ENCODE results near the gene RIMOC1.

Gene RIMOC1

GRCh38 chr5:41906151-41906550 is 2.0 kb downstream of the RIMOC1 start:
- no peak overlapping the region for H3K4me3 ChIP-seq (ENCODE audit: low read length)
- H3K9me3 ChIP-seq (ENCODE audit: low read length) = no peaks in the 10 kb centered on the region
- no peak overlapping the region for H2AFZ ChIP-seq (ENCODE audit: low read depth, low read length)
- peaks cover 46% of the 10 kb centered on the region for H3K36me3 ChIP-seq (ENCODE audit: insufficient read depth, low read length)
- peaks cover 24% of the 10 kb centered on the region for H3K4me1 ChIP-seq (ENCODE audit: insufficient read depth, low read length)
- H3K27me3 ChIP-seq (ENCODE audit: insufficient read depth, low read length) = no peaks in the 10 kb centered on the region

- H3K36me3 ChIP-seq (ENCODE audit: insufficient read depth, low read length) = peaks cover 68% of the 10 kb centered on the region
- no peak overlapping the region for H3K4me3 ChIP-seq (ENCODE audit: low read length)
These were observed 4.4 kb downstream of the RIMOC1 start for GRCh38 chr5:41908374-41909079.

GRCh38 chr5:41918105-41918504 is 14.0 kb downstream of the RIMOC1 start:
- Histone ChIP-seq H3K4me1 (ENCODE audit: insufficient read depth, low read length) (no peaks in the 10 kb centered on the region), H2AFZ (ENCODE audit: low read depth, low read length) (no peak overlapping the region), H3K9me3 (ENCODE audit: low read length) (no peaks in the 10 kb centered on the region), H3K36me3 (ENCODE audit: insufficient read depth, low read length) (peaks cover 72% of the 10 kb centered on the region), H3K4me3 (ENCODE audit: low read length) (no peak overlapping the region), H3K27me3 (ENCODE audit: insufficient read depth, low read length) (no peaks in the 10 kb centered on the region)

More at GRCh38 chr5:41908374-41909079, 4.4 kb downstream of the RIMOC1 start:
- no peak overlapping the region for H2AFZ ChIP-seq (ENCODE audit: low read depth, low read length)
- no peaks in the 10 kb centered on the region for H3K9me3 ChIP-seq (ENCODE audit: low read length)
- no peaks in the 10 kb centered on the region for H3K27me3 ChIP-seq (ENCODE audit: insufficient read depth, low read length)
- H3K4me1 ChIP-seq (ENCODE audit: insufficient read depth, low read length) = peaks cover 21% of the 10 kb centered on the region

- Histone ChIP-seq H3K27me3 (ENCODE audit: insufficient read depth, low read length) (no peaks in the 10 kb centered on the region), H3K4me3 (ENCODE audit: low read length) (no peak overlapping the region), H2AFZ (ENCODE audit: low read depth, low read length) (no peak overlapping the region), H3K36me3 (ENCODE audit: insufficient read depth, low read length) (peaks cover 47% of the 10 kb centered on the region), H3K9me3 (ENCODE audit: low read length) (peaks cover 3% of the 10 kb centered on the region), H3K4me1 (ENCODE audit: insufficient read depth, low read length) (no peaks in the 10 kb centered on the region)
These were observed 17.0 kb downstream of the RIMOC1 start for GRCh38 chr5:41921166-41921565.

- H2AFZ ChIP-seq (ENCODE audit: low read depth, low read length) = no peak overlapping the region
- no peaks in the 10 kb centered on the region for H3K4me1 ChIP-seq (ENCODE audit: insufficient read depth, low read length)
- peaks cover 41% of the 10 kb centered on the region for H3K36me3 ChIP-seq (ENCODE audit: insufficient read depth, low read length)
- H3K27me3 ChIP-seq (ENCODE audit: insufficient read depth, low read length) = no peaks in the 10 kb centered on the region
- H3K4me3 ChIP-seq (ENCODE audit: low read length) = no peak overlapping the region
- peaks cover 3% of the 10 kb centered on the region for H3K9me3 ChIP-seq (ENCODE audit: low read length)
These were observed 17.7 kb downstream of the RIMOC1 start for GRCh38 chr5:41921874-41922273.

- no peak overlapping the region for H2AFZ ChIP-seq (ENCODE audit: low read depth, low read length)
- H3K27me3 ChIP-seq (ENCODE audit: insufficient read depth, low read length) = no peaks in the 10 kb centered on the region
- peaks cover 17% of the 10 kb centered on the region for H3K36me3 ChIP-seq (ENCODE audit: insufficient read depth, low read length)
- peaks cover 3% of the 10 kb centered on the region for H3K9me3 ChIP-seq (ENCODE audit: low read length)
- H3K4me3 ChIP-seq (ENCODE audit: low read length) = no peak overlapping the region
- no peaks in the 10 kb centered on the region for H3K4me1 ChIP-seq (ENCODE audit: insufficient read depth, low read length)
These were observed 20.4 kb downstream of the RIMOC1 start for GRCh38 chr5:41924526-41924871.

GRCh38 chr5:41924872-41925554 is 20.9 kb downstream of the RIMOC1 start, which contains the start of gene FBXO4:
Gene FBXO4, plus strand, starts transcription at chr5:41925281. Its CDS starts 29 bp downstream, at chr5:41925310.
- H3K36me3 ChIP-seq (ENCODE audit: insufficient read depth, low read length) = peaks cover 12% of the 10 kb centered on the region
- no peak within 1 kb of the TSS for H3K4me3 ChIP-seq (ENCODE audit: low read length)
- no peak within 1 kb of the TSS for H2AFZ ChIP-seq (ENCODE audit: low read depth, low read length)
- H3K4me1 ChIP-seq (ENCODE audit: insufficient read depth, low read length) = no peaks in the 10 kb centered on the region
- H3K27me3 ChIP-seq (ENCODE audit: insufficient read depth, low read length) = no peaks in the 10 kb centered on the region
- peaks cover 3% of the 10 kb centered on the region for H3K9me3 ChIP-seq (ENCODE audit: low read length)

- H3K9me3 ChIP-seq (ENCODE audit: low read length) = peaks cover 3% of the 10 kb centered on the region
- H3K4me1 ChIP-seq (ENCODE audit: insufficient read depth, low read length) = no peaks in the 10 kb centered on the region
These were observed 21.4 kb downstream of the RIMOC1 start for GRCh38 chr5:41925555-41925951.

GRCh38 chr5:41927604-41928003 is 23.5 kb downstream of the RIMOC1 start:
- Histone ChIP-seq H3K9me3 (ENCODE audit: low read length) (peaks cover 3% of the 10 kb centered on the region), H3K4me1 (ENCODE audit: insufficient read depth, low read length) (no peaks in the 10 kb centered on the region), H3K27me3 (ENCODE audit: insufficient read depth, low read length) (no peaks in the 10 kb centered on the region), H3K36me3 (ENCODE audit: insufficient read depth, low read length) (no peaks in the 10 kb centered on the region), H3K4me3 (ENCODE audit: low read length) (no peak overlapping the region), H2AFZ (ENCODE audit: low read depth, low read length) (no peak overlapping the region)

More at GRCh38 chr5:41925555-41925951, 21.4 kb downstream of the RIMOC1 start:
- no peaks in the 10 kb centered on the region for H3K27me3 ChIP-seq (ENCODE audit: insufficient read depth, low read length)
- no peak overlapping the region for H2AFZ ChIP-seq (ENCODE audit: low read depth, low read length)
- H3K36me3 ChIP-seq (ENCODE audit: insufficient read depth, low read length) = peaks cover 7% of the 10 kb centered on the region
- no peak overlapping the region for H3K4me3 ChIP-seq (ENCODE audit: low read length)

GRCh38 chr5:41929035-41929434 is 24.9 kb downstream of the RIMOC1 start:
- Histone ChIP-seq H3K4me1 (ENCODE audit: insufficient read depth, low read length) (no peaks in the 10 kb centered on the region), H3K9me3 (ENCODE audit: low read length) (peaks cover 3% of the 10 kb centered on the region), H3K4me3 (ENCODE audit: low read length) (no peak overlapping the region), H2AFZ (ENCODE audit: low read depth, low read length) (no peak overlapping the region), H3K36me3 (ENCODE audit: insufficient read depth, low read length) (no peaks in the 10 kb centered on the region), H3K27me3 (ENCODE audit: insufficient read depth, low read length) (no peaks in the 10 kb centered on the region)

GRCh38 chr5:41932770-41933169 is 28.6 kb downstream of the RIMOC1 start:
- no peak overlapping the region for H2AFZ ChIP-seq (ENCODE audit: low read depth, low read length)
- H3K36me3 ChIP-seq (ENCODE audit: insufficient read depth, low read length) = no peaks in the 10 kb centered on the region
- H3K27me3 ChIP-seq (ENCODE audit: insufficient read depth, low read length) = no peaks in the 10 kb centered on the region
- no peaks in the 10 kb centered on the region for H3K9me3 ChIP-seq (ENCODE audit: low read length)
- H3K4me1 ChIP-seq (ENCODE audit: insufficient read depth, low read length) = no peaks in the 10 kb centered on the region
- H3K4me3 ChIP-seq (ENCODE audit: low read length) = no peak overlapping the region

- H2AFZ ChIP-seq (ENCODE audit: low read depth, low read length) = no peak overlapping the region
- no peaks in the 10 kb centered on the region for H3K36me3 ChIP-seq (ENCODE audit: insufficient read depth, low read length)
- H3K9me3 ChIP-seq (ENCODE audit: low read length) = no peaks in the 10 kb centered on the region
- no peaks in the 10 kb centered on the region for H3K4me1 ChIP-seq (ENCODE audit: insufficient read depth, low read length)
- no peaks in the 10 kb centered on the region for H3K27me3 ChIP-seq (ENCODE audit: insufficient read depth, low read length)
- no peak overlapping the region for H3K4me3 ChIP-seq (ENCODE audit: low read length)
These were observed 31.4 kb downstream of the RIMOC1 start for GRCh38 chr5:41935544-41935943.

- Histone ChIP-seq H2AFZ (ENCODE audit: low read depth, low read length) (no peak overlapping the region), H3K9me3 (ENCODE audit: low read length) (no peaks in the 10 kb centered on the region), H3K36me3 (ENCODE audit: insufficient read depth, low read length) (no peaks in the 10 kb centered on the region), H3K4me3 (ENCODE audit: low read length) (no peak overlapping the region), H3K4me1 (ENCODE audit: insufficient read depth, low read length) (peaks cover 3% of the 10 kb centered on the region), H3K27me3 (ENCODE audit: insufficient read depth, low read length) (no peaks in the 10 kb centered on the region)
These were observed 36.5 kb downstream of the RIMOC1 start for GRCh38 chr5:41940641-41941040.

All from neuron (in vitro differentiated cells).